H1 (cell line): Measurements from ENCODE around the gene TAF5.

Experiments used
- EP300 ChIP-seq, 2 experiments: IDR thresholded peaks; 1 replicate in 1 of 2; 2 replicates in 1 of 2; pipeline ENCODE4 v1.6.1; 2011 to 2012; ENCODE audit warnings: low read depth in 2 of 2, low read length in 2 of 2, mild to moderate bottlenecking in 2 of 2, borderline replicate concordance in 1 of 2, inconsistent platforms in 1 of 2, moderate library complexity in 1 of 2
- JUND ChIP-seq: IDR thresholded peaks from 2 replicates; pipeline ENCODE4 v1.6.1; 2011; ENCODE audit warnings: mild to moderate bottlenecking, improper control_type of control experiment, low read length
- MAFK ChIP-seq: IDR thresholded peaks from 2 replicates; pipeline ENCODE4 v1.6.1; 2012; ENCODE audit warnings: low read depth, mild to moderate bottlenecking, improper control_type of control experiment, low read length
- POLR2AphosphoS5 ChIP-seq: IDR thresholded peaks from 2 replicates; pipeline ENCODE4 v1.6.1; 2011; ENCODE audit warnings: low read depth, low read length
- RAD21 ChIP-seq, 2 experiments: IDR thresholded peaks in 1 of 2; conservative IDR thresholded peaks in 1 of 2; 2 replicates each; pipeline ENCODE4 v1.6.1; 2011; ENCODE audit warnings: low read depth in 2 of 2, low read length in 2 of 2, improper control_type of control experiment in 1 of 2, inconsistent platforms in 1 of 2, mild to moderate bottlenecking in 1 of 2, moderate library complexity in 1 of 2
- RNF2 ChIP-seq: fragments of 200-900, 300-1000 bp; sonication (generic); IDR thresholded peaks from 2 replicates; pipeline ENCODE4 v1.7.1; 2016; ENCODE audit warnings: borderline replicate concordance, low read depth, mild to moderate bottlenecking, antibody characterized with exemption, low read length; ENCODE audit not compliant: poor library complexity, severe bottlenecking; ENCODE audit errors: missing control alignments
- SRF ChIP-seq: IDR thresholded peaks from 2 replicates; pipeline ENCODE4 v1.6.1; 2011; ENCODE audit warnings: mild to moderate bottlenecking, low read depth, low read length, moderate library complexity
- TEAD4 ChIP-seq: IDR thresholded peaks from 2 replicates; pipeline ENCODE4 v1.6.1; 2012; ENCODE audit warnings: low read depth, low read length, inconsistent platforms, mixed read lengths
- YY1 ChIP-seq: IDR thresholded peaks from 2 replicates; pipeline ENCODE4 v1.6.1; 2011; ENCODE audit warnings: low read depth, mild to moderate bottlenecking, low read length
- ZNF274 ChIP-seq: IDR thresholded peaks from 2 replicates; pipeline ENCODE4 v1.7.0; 2012; ENCODE audit warnings: low read length, borderline replicate concordance; ENCODE audit errors: extremely low read depth
- TF ChIP-seq, protein P1 (sequence below), 3 experiments: IDR thresholded peaks; 1 replicate in 2 of 3; 2 replicates in 1 of 3; pipeline versions ENCODE4 v1.5.1 to v1.6.1; 2011; ENCODE audit warnings: low read length in 3 of 3, mild to moderate bottlenecking in 3 of 3, inconsistent platforms in 2 of 3, low read depth in 1 of 3, moderate library complexity in 1 of 3; ENCODE audit not compliant: insufficient read depth in 1 of 3; ENCODE audit errors: control extremely low read depth in 1 of 3

DNA sequence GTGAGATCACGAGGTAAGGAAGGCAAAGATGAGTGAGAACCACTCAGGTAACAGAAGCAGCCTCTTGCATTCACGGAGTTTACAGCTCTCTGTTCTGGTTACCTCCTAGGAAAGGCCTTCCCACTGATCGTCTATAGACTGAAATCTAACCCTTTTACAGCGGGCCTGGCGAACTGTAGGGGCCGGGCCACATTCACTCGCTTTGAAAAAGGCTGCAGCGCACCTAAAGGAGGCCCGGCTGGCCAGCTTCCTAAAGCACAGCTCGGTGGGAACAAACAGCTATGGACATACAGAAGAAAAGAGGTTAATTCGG is 27.9 kb downstream of the TAF5 start:
- no peak for TF ChIP-seq YY1
- TF ChIP-seq JUND: no peak
- TF ChIP-seq, protein P1, sequence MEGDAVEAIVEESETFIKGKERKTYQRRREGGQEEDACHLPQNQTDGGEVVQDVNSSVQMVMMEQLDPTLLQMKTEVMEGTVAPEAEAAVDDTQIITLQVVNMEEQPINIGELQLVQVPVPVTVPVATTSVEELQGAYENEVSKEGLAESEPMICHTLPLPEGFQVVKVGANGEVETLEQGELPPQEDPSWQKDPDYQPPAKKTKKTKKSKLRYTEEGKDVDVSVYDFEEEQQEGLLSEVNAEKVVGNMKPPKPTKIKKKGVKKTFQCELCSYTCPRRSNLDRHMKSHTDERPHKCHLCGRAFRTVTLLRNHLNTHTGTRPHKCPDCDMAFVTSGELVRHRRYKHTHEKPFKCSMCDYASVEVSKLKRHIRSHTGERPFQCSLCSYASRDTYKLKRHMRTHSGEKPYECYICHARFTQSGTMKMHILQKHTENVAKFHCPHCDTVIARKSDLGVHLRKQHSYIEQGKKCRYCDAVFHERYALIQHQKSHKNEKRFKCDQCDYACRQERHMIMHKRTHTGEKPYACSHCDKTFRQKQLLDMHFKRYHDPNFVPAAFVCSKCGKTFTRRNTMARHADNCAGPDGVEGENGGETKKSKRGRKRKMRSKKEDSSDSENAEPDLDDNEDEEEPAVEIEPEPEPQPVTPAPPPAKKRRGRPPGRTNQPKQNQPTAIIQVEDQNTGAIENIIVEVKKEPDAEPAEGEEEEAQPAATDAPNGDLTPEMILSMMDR (IDR thresholded peaks at IDR 0.05; ENCODE audit: control extremely low read depth in 1 of 3, insufficient read depth in 1 of 3, low read depth in 1 of 3, low read length in 3 of 3): no peak
- TF ChIP-seq RAD21 (IDR thresholded peaks at IDR 0.05 in 1 of 2, conservative IDR thresholded peaks at IDR 0.05 in 1 of 2; ENCODE audit: low read depth in 2 of 2, low read length in 2 of 2): no peak
- TF ChIP-seq EP300 (IDR thresholded peaks at IDR 0.05; ENCODE audit: borderline replicate concordance in 1 of 2, low read depth in 2 of 2, low read length in 2 of 2): no peak
- no peak for TF ChIP-seq ZNF274
- TF ChIP-seq TEAD4: no peak
- no peak for TF ChIP-seq MAFK
- TF ChIP-seq SRF: no peak
- no peak for TF ChIP-seq POLR2AphosphoS5
- TF ChIP-seq RNF2: no peak
